IMR-90 (cell line): ENCODE data around the gene PXDC1. TPM values are rescaled to one million over a fixed set of nuclear protein-coding genes. Genes with fewer than 3 reads are reported as not detected.

Experiments used
- ATAC-seq: fragments of 200-7000 bp; cut with Tn5 transposase; 2 replicates; pipeline ENCODE4 v1.9.1; 2020; ENCODE audit warnings: low read depth, mild to moderate bottlenecking, moderate library complexity
- BruUV-seq: library from RNA; stranded (reverse); fragments of 400-500 nt; replicated peaks from 2 replicates; lab custom pipeline; 2021; lab: Mats Ljungman, UMichigan
- CTCF ChIA-PET: fragments of 300-600 bp; formaldehyde crosslinking; extraction: SDS; loops from one replicate; lab custom pipeline; 2021; ENCODE audit warnings: antibody characterized with exemption; lab: Yijun Ruan, JAX
- POLR2A ChIA-PET: fragments of 300-600 bp; sonication (Branson Sonifier 250); formaldehyde crosslinking; loops from one replicate; lab custom pipeline; 2022; ENCODE audit warnings: antibody characterized with exemption; ENCODE audit not compliant: unreplicated experiment; lab: Charles Lee
- DNase-seq: peaks from one replicate; pipeline ENCODE4 v3.0.0; 2013
- H2AFZ ChIP-seq: replicated peaks from 2 replicates; pipeline ENCODE3; 2013; ENCODE audit warnings: low read length, mild to moderate bottlenecking; ENCODE audit not compliant: poor library complexity
- H2AK5ac ChIP-seq: 2 replicates; pipeline ENCODE4 v1.6.1; 2013; ENCODE audit warnings: low read depth, low read length, inconsistent platforms
- H2AK9ac ChIP-seq: replicated peaks from 2 replicates; pipeline ENCODE3; 2013; ENCODE audit warnings: mild to moderate bottlenecking, low read depth, low read length, moderate library complexity; ENCODE audit not compliant: poor library complexity
- H2BK120ac ChIP-seq: 2 replicates; pipeline ENCODE4 v1.6.1; 2013; ENCODE audit warnings: low read depth, low read length, inconsistent platforms
- H2BK15ac ChIP-seq: 3 replicates; pipeline ENCODE4 v1.6.1; 2013; ENCODE audit warnings: low read depth, low read length, inconsistent platforms
- H2BK20ac ChIP-seq: 2 replicates; pipeline ENCODE4 v1.6.1; 2013; ENCODE audit warnings: low read depth, mild to moderate bottlenecking, inconsistent platforms, low read length, moderate library complexity
- H2BK5ac ChIP-seq: 2 replicates; pipeline ENCODE4 v1.6.1; 2013; ENCODE audit warnings: mild to moderate bottlenecking, low read depth, low read length, inconsistent platforms; ENCODE audit not compliant: poor library complexity, severe bottlenecking
- H3K14ac ChIP-seq: replicated peaks from 2 replicates; pipeline ENCODE4 v1.6.1; 2013; ENCODE audit warnings: low read depth, low read length, inconsistent platforms
- H3K18ac ChIP-seq: 2 replicates; pipeline ENCODE4 v1.6.1; 2013; ENCODE audit warnings: low read depth, low read length, control low read depth
- H3K23ac ChIP-seq: 2 replicates; pipeline ENCODE4 v1.6.1; 2013; ENCODE audit warnings: low read depth, low read length, inconsistent platforms
- H3K27ac ChIP-seq: 2 replicates; pipeline ENCODE4 v1.5.1; 2013; ENCODE audit warnings: mild to moderate bottlenecking, control low read depth, low read length; ENCODE audit not compliant: insufficient read depth
- H3K27me3 ChIP-seq: 2 replicates; pipeline ENCODE4 v1.6.1; 2013; ENCODE audit warnings: low read length; ENCODE audit not compliant: control insufficient read depth, insufficient read depth
- H3K36me3 ChIP-seq: 2 replicates; pipeline ENCODE4 v1.6.1; 2013; ENCODE audit warnings: low read length, mixed read lengths; ENCODE audit not compliant: control insufficient read depth, insufficient read depth
- H3K4ac ChIP-seq: 2 replicates; pipeline ENCODE4 v1.6.1; 2013; ENCODE audit warnings: low read depth, low read length, inconsistent platforms
- H3K4me1 ChIP-seq: 2 replicates; pipeline ENCODE4 v1.6.1; 2013; ENCODE audit warnings: low read length, mixed read lengths; ENCODE audit not compliant: control insufficient read depth, insufficient read depth
- H3K4me2 ChIP-seq: 2 replicates; pipeline ENCODE4 v1.6.1; 2013; ENCODE audit warnings: low read depth, mild to moderate bottlenecking, control low read depth, low read length, moderate library complexity
- H3K4me3 ChIP-seq: 2 replicates; pipeline ENCODE4 v1.5.1; 2013; ENCODE audit warnings: low read depth, mild to moderate bottlenecking, control low read depth, low read length, moderate library complexity; ENCODE audit not compliant: insufficient read depth
- H3K56ac ChIP-seq: 2 replicates; pipeline ENCODE4 v1.6.1; 2013; ENCODE audit warnings: low read length, inconsistent platforms; ENCODE audit not compliant: insufficient read depth; ENCODE audit errors: extremely low read depth
- H3K79me1 ChIP-seq, 2 experiments: 2 replicates each; pipeline ENCODE4 v1.6.1; 2013; ENCODE audit warnings: low read length in 2 of 2, inconsistent platforms in 1 of 2, low read depth in 1 of 2
- H3K9ac ChIP-seq: 2 replicates; pipeline ENCODE4 v1.6.1; 2013; ENCODE audit warnings: low read depth, low read length, control low read depth
- H3K9me1 ChIP-seq: 2 replicates; pipeline ENCODE4 v1.6.1; 2013; ENCODE audit warnings: low read length, inconsistent platforms; ENCODE audit not compliant: insufficient read depth
- H3K9me3 ChIP-seq: 2 replicates; pipeline ENCODE4 v1.6.1; 2013; ENCODE audit warnings: low read length; ENCODE audit not compliant: control insufficient read depth, insufficient read depth
- H4K20me1 ChIP-seq: 2 replicates; pipeline ENCODE4 v1.6.1; 2013; ENCODE audit warnings: low read length, inconsistent platforms; ENCODE audit not compliant: insufficient read depth
- H4K5ac ChIP-seq: 2 replicates; pipeline ENCODE4 v1.6.1; 2013; ENCODE audit warnings: mild to moderate bottlenecking, low read depth, low read length, control low read depth
- H4K8ac ChIP-seq, 2 experiments: 2 replicates each; pipeline ENCODE4 v1.6.1; 2013; ENCODE audit warnings: low read depth in 2 of 2, low read length in 2 of 2, control low read depth in 1 of 2, inconsistent platforms in 1 of 2
- H4K91ac ChIP-seq: 2 replicates; pipeline ENCODE4 v1.6.1; 2013; ENCODE audit warnings: low read depth, low read length, inconsistent platforms; ENCODE audit not compliant: insufficient read depth
- BHLHE40 ChIP-seq: fragments of 150-350 bp; IDR thresholded peaks from 2 replicates; pipeline ENCODE4 v1.6.1; 2016; ENCODE audit warnings: mild to moderate bottlenecking, low read depth, low read length
- CEBPB ChIP-seq: IDR thresholded peaks from 2 replicates; pipeline ENCODE4 v1.6.1; 2012; ENCODE audit warnings: low read depth, low read length, improper control_type of control experiment
- CHD1 ChIP-seq: IDR thresholded peaks from 2 replicates; pipeline ENCODE4 v1.6.1; 2012; ENCODE audit warnings: low read depth, low read length, improper control_type of control experiment
- CTCF ChIP-seq: conservative IDR thresholded peaks from 2 replicates; pipeline ENCODE4 v1.5.1; 2012; ENCODE audit warnings: mild to moderate bottlenecking, low read depth, low read length, improper control_type of control experiment
- ELK1 ChIP-seq: fragments of 150-350 bp; IDR thresholded peaks from 2 replicates; pipeline ENCODE4 v1.6.1; 2016; ENCODE audit warnings: low read depth, mild to moderate bottlenecking, low read length, moderate library complexity, borderline replicate concordance
- FOS ChIP-seq: fragments of 150-350 bp; IDR thresholded peaks from 2 replicates; pipeline ENCODE4 v1.6.1; 2016; ENCODE audit warnings: low read depth, low read length
- MAFK ChIP-seq: IDR thresholded peaks from 2 replicates; pipeline ENCODE4 v1.6.1; 2012; ENCODE audit warnings: low read depth, low read length, improper control_type of control experiment
- MAZ ChIP-seq: IDR thresholded peaks from 2 replicates; pipeline ENCODE4 v1.6.1; 2012; ENCODE audit warnings: low read depth, mild to moderate bottlenecking, low read length, improper control_type of control experiment, moderate library complexity, borderline replicate concordance
- MXI1 ChIP-seq: IDR thresholded peaks from 2 replicates; pipeline ENCODE4 v1.6.1; 2012; ENCODE audit warnings: low read depth, mild to moderate bottlenecking, low read length, moderate library complexity, borderline replicate concordance
- NFE2L2 ChIP-seq: fragments of 150-350 bp; IDR thresholded peaks from 2 replicates; pipeline ENCODE4 v1.6.1; 2016; ENCODE audit warnings: low read depth, mild to moderate bottlenecking, low read length
- POLR2A ChIP-seq: IDR thresholded peaks from 2 replicates; pipeline ENCODE4 v1.6.1; 2012; ENCODE audit warnings: mild to moderate bottlenecking, low read depth, low read length
- RAD21 ChIP-seq: IDR thresholded peaks from 2 replicates; pipeline ENCODE4 v1.6.1; 2012; ENCODE audit warnings: low read length, improper control_type of control experiment
- RCOR1 ChIP-seq: IDR thresholded peaks from 2 replicates; pipeline ENCODE4 v1.6.1; 2012; ENCODE audit warnings: mild to moderate bottlenecking, low read length, improper control_type of control experiment; ENCODE audit not compliant: insufficient replicate concordance
- RFX5 ChIP-seq: IDR thresholded peaks from 2 replicates; pipeline ENCODE4 v1.8.0; 2012; ENCODE audit warnings: low read depth, mild to moderate bottlenecking, low read length, moderate library complexity
- SMC3 ChIP-seq: fragments of 150-350 bp; IDR thresholded peaks from 2 replicates; pipeline ENCODE4 v1.6.1; 2016; ENCODE audit warnings: low read depth, mild to moderate bottlenecking, antibody characterized with exemption, low read length, moderate library complexity
- USF2 ChIP-seq: fragments of 150-350 bp; IDR thresholded peaks from 2 replicates; pipeline ENCODE4 v1.6.1; 2017; ENCODE audit warnings: mild to moderate bottlenecking, antibody characterized with exemption, low read length, low read depth
- WGBS, 2 experiments: methylation state at CpG; one replicate each; pipeline versions ENCODE4 v1.1.5 to v1.1.7; 2013; ENCODE audit warnings: missing lambda C conversion rate in 2 of 2; ENCODE audit not compliant: insufficient read length in 1 of 2; ENCODE audit errors: extremely low coverage in 2 of 2; 5-methylcytosine and 5-hydroxymethylcytosine counted together
- dilution Hi-C: fragments of 300-500 bp; cut with HindIII; formaldehyde crosslinking; loops from one replicate; pipeline ENCODE4 v1.14.3; 2018; ENCODE audit warnings: low sequenced_read_pairs; ENCODE audit not compliant: unreplicated experiment
- in situ Hi-C: fragments of 300-500 bp; cut with MboI; formaldehyde crosslinking; loops from 3 replicates; pipeline ENCODE4 v1.14.3; 2019; ENCODE audit warnings: low sequenced_read_pairs, inconsistent platforms, mixed read lengths
- intact Hi-C: fragments of 100-400 bp; cut with micrococcal nuclease; formaldehyde crosslinking; loops from 2 replicates; pipeline ENCODE4 v1.10.0; 2022
- polyA plus RNA-seq, 3 experiments: library from polyadenylated mRNA; depleted of rRNA; stranded (reverse); fragments of >200 nt; gene quantifications; 2 replicates each; pipeline ENCODE4 v1.2.3, GENCODE V29; 2012; ENCODE audit warnings: low replicate concordance in 1 of 3
- total RNA-seq: library from RNA; depleted of rRNA; stranded (reverse); fragments of >200 nt; gene quantifications from 2 replicates; pipeline ENCODE4 v1.2.3, GENCODE V29; 2012

Gene PXDC1
- total and polyA plus RNA-seq, 2 of the 4 experiments (the other 2 are of a cell fraction) = 63.3 to 72.2 TPM

- Histone ChIP-seq H3K27me3 (peaks cover 14% of the 10 kb centered on the region), H2BK120ac (no peak overlapping the region), H3K4me1 (peaks cover 9% of the 10 kb centered on the region), H3K4me3 (no peak overlapping the region), H2AK9ac (no peak overlapping the region), H4K20me1 (peaks cover 8% of the 10 kb centered on the region; the same call in 1 of the 2 replicates), H4K91ac (no peak overlapping the region), H3K4me2 (no peak overlapping the region), H3K9me1 (0 out of 2 replicates have a peak, but pooled peaks cover 3% of the 10 kb centered on the region), H2BK20ac (no peak overlapping the region), H4K8ac (no peak overlapping the region), H3K9ac (no peak overlapping the region), H3K18ac (no peak overlapping the region), H2BK15ac (no peak overlapping the region), H4K5ac (no peak overlapping the region), H3K56ac (no peak overlapping the region), H2AFZ (no peak overlapping the region), H3K23ac (no peak overlapping the region), H3K36me3 (no peaks in the 10 kb centered on the region), H3K27ac (no peak overlapping the region), H2AK5ac (no peak overlapping the region), H3K9me3 (0 out of 2 replicates have a peak, but pooled peaks cover 2% of the 10 kb centered on the region), H3K4ac (no peak overlapping the region), H3K14ac (no peak overlapping the region), H3K79me1 (no peaks in the 10 kb centered on the region), H2BK5ac (no peak overlapping the region)
- BruUV-seq = no TSS peak
- ChIA-PET CTCF (no interaction called here), POLR2A (no interaction called here)
- in situ Hi-C loops = no loop called here
- ATAC-seq (no peak), DNase-seq (no peak)
- WGBS, 2 experiments = 100% methylated on average over 1 of the region's 5 CpGs; no CpG with 5 or more reads in 1 of the 2 experiments
- no peak for TF ChIP-seq RCOR1
- TF ChIP-seq BHLHE40 = no peak
- no peak for TF ChIP-seq MAZ
- TF ChIP-seq CHD1 = no peak
- no peak for TF ChIP-seq RAD21
- no peak for TF ChIP-seq RFX5
- no peak for TF ChIP-seq NFE2L2
- no peak for TF ChIP-seq SMC3
- no peak for TF ChIP-seq CEBPB
- no peak for TF ChIP-seq ELK1
- no peak for TF ChIP-seq USF2
- no peak for TF ChIP-seq FOS
- no peak for TF ChIP-seq MAFK
- TF ChIP-seq POLR2A = no peak
- TF ChIP-seq CTCF = no peak
- TF ChIP-seq MXI1 = no peak
- intact Hi-C loops = no loop called here
- dilution Hi-C loops = no loop called here
Measured at GRCh38 chr6:3701631-3702030, 49.9 kb downstream of the PXDC1 start.
